SHP77 (cell line): Measurements from ENCODE around the gene ANO9.
"Not testable (repeated sequence)": the region's sequence is repeated elsewhere in the genome, so short reads cannot be mapped to it uniquely, and the experiment has no call there.

ENCODE experiments used
- DNase-seq, 2 experiments: peaks; one replicate each; lab custom pipeline; 2025; lab: John Stamatoyannopoulos, UW

The ANO9 gene

GRCh38 chr11:469684-470560, 28.1 kb upstream of the ANO9 start:
- DNase-seq: peak in 1 of 2 experiments; percentile 27

- DNase-seq: not testable (repeated sequence)
Observed at GRCh38 chr11:469026-469683, 27.3 kb upstream of the ANO9 start.

- no peak for DNase-seq
Observed at GRCh38 chr11:468493-468892, 26.7 kb upstream of the ANO9 start.

GRCh38 chr11:468036-468435, 26.2 kb upstream of the ANO9 start:
- DNase-seq: no peak

- DNase-seq: no peak
Observed at GRCh38 chr11:465896-466530, 24.2 kb upstream of the ANO9 start.

- no peak for DNase-seq
Observed at GRCh38 chr11:464316-464715, 22.5 kb upstream of the ANO9 start.

GRCh38 chr11:462107-462890, 20.5 kb upstream of the ANO9 start:
- no peak for DNase-seq

GRCh38 chr11:461626-462025, 19.8 kb upstream of the ANO9 start:
- DNase-seq: no peak

GRCh38 chr11:460331-461199, 18.8 kb upstream of the ANO9 start:
- DNase-seq: no peak

- no peak for DNase-seq
Observed at GRCh38 chr11:459511-460220, 17.9 kb upstream of the ANO9 start.

- DNase-seq: no peak
Observed at GRCh38 chr11:457111-457760, 15.4 kb upstream of the ANO9 start.

GRCh38 chr11:456533-456932, 14.7 kb upstream of the ANO9 start:
- no peak for DNase-seq

GRCh38 chr11:455566-456147, 13.8 kb upstream of the ANO9 start:
- DNase-seq: no peak

- no peak for DNase-seq
Observed at GRCh38 chr11:454801-455565, 13.2 kb upstream of the ANO9 start.

- no peak for DNase-seq
Observed at GRCh38 chr11:454043-454442, 12.2 kb upstream of the ANO9 start.

- DNase-seq: no peak
Observed at GRCh38 chr11:453564-453963, 11.8 kb upstream of the ANO9 start.

GRCh38 chr11:452916-453527, 11.2 kb upstream of the ANO9 start:
- DNase-seq: no peak

GRCh38 chr11:452203-452744, 10.5 kb upstream of the ANO9 start:
- no peak for DNase-seq
